Lower leg skin (tissue), 4 donors: Measurements from ENCODE around the gene ARHGAP23. TPM values are rescaled to one million over a fixed set of nuclear protein-coding genes. Genes with fewer than 3 reads are reported as not detected.

ENCODE experiments used
- DNase-seq, 2 donors: peaks; one replicate each; pipeline ENCODE4 v3.0.0-alpha.2; 2019; ENCODE audit warnings: low spot score in 2 of 2
- H3K4me3 ChIP-seq: fragments of 200-600 bp; sonication (generic); 2 replicates; pipeline ENCODE4 v1.5.1; 2017; ENCODE audit warnings: mild to moderate bottlenecking, low read depth; ENCODE audit not compliant: poor library complexity, severe bottlenecking
- POLR2A ChIP-seq, 2 donors: fragments of 450-650 bp; IDR thresholded peaks; one replicate each; pipeline ENCODE4 v1.6.1; 2016 to 2017; ENCODE audit warnings: antibody characterized with exemption in 2 of 2, mild to moderate bottlenecking in 1 of 2, moderate library complexity in 1 of 2
- WGBS, 2 donors: methylation state at CpG; one replicate each; pipeline ENCODE4 v1.1.5; 2018; 5-methylcytosine and 5-hydroxymethylcytosine counted together
- intact Hi-C: fragments of 100-400 bp; cut with DNase I; formaldehyde crosslinking; loops from one replicate; pipeline ENCODE4 v1.15.0; 2023; ENCODE audit warnings: low total_unique reads
- total RNA-seq, 4 donors: library from RNA; depleted of rRNA; stranded (reverse); fragments of >200 nt; gene quantifications; one replicate each; pipeline ENCODE4 v1.1.0, GENCODE V29; 2016
- TF ChIP-seq, protein P1 (sequence below), 3 donors: fragments of 450-650 bp; IDR thresholded peaks; one replicate each; pipeline ENCODE4 v1.5.1; 2016; ENCODE audit warnings: antibody characterized with exemption in 3 of 3, mild to moderate bottlenecking in 3 of 3, moderate library complexity in 2 of 3

ARHGAP23 gene
- total RNA-seq, 4 donors from 2014 or later, result 127 to 201 (median 149) TPM

GRCh38 chr17:38544839-38545209 is 116.6 kb downstream of the ARHGAP23 start:
- TF ChIP-seq, protein P1, sequence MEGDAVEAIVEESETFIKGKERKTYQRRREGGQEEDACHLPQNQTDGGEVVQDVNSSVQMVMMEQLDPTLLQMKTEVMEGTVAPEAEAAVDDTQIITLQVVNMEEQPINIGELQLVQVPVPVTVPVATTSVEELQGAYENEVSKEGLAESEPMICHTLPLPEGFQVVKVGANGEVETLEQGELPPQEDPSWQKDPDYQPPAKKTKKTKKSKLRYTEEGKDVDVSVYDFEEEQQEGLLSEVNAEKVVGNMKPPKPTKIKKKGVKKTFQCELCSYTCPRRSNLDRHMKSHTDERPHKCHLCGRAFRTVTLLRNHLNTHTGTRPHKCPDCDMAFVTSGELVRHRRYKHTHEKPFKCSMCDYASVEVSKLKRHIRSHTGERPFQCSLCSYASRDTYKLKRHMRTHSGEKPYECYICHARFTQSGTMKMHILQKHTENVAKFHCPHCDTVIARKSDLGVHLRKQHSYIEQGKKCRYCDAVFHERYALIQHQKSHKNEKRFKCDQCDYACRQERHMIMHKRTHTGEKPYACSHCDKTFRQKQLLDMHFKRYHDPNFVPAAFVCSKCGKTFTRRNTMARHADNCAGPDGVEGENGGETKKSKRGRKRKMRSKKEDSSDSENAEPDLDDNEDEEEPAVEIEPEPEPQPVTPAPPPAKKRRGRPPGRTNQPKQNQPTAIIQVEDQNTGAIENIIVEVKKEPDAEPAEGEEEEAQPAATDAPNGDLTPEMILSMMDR (IDR thresholded peaks at IDR 0.05), result no peak
- no peak for TF ChIP-seq POLR2A (IDR thresholded peaks at IDR 0.05)
- intact Hi-C loops, result no loop called here
- no peak for DNase-seq
- no peak overlapping the region for H3K4me3 ChIP-seq
- 86 to 90% methylated on average over 7 of the region's 7 CpGs for WGBS, 2 donors

- intact Hi-C loops, result no loop called here
- TF ChIP-seq POLR2A (IDR thresholded peaks at IDR 0.05), result no peak
- TF ChIP-seq, protein P1 (IDR thresholded peaks at IDR 0.05), result no peak
- DNase-seq, result no peak
- no peak overlapping the region for H3K4me3 ChIP-seq
- WGBS, 2 donors, result 84 to 91% methylated on average over 8 to 12 of the region's 12 CpGs
Measured at GRCh38 chr17:38545531-38546225, 117.4 kb downstream of the ARHGAP23 start.

- H3K4me3 ChIP-seq, result no peak overlapping the region
- no peak for DNase-seq
- 78 to 93% methylated on average over 2 to 11 of the region's 11 CpGs for WGBS, 2 donors
- TF ChIP-seq, protein P1 (IDR thresholded peaks at IDR 0.05), result no peak
- TF ChIP-seq POLR2A (IDR thresholded peaks at IDR 0.05), result no peak
- intact Hi-C loops, result no loop called here
Measured at GRCh38 chr17:38546396-38546795, 118.1 kb downstream of the ARHGAP23 start.

DNA sequence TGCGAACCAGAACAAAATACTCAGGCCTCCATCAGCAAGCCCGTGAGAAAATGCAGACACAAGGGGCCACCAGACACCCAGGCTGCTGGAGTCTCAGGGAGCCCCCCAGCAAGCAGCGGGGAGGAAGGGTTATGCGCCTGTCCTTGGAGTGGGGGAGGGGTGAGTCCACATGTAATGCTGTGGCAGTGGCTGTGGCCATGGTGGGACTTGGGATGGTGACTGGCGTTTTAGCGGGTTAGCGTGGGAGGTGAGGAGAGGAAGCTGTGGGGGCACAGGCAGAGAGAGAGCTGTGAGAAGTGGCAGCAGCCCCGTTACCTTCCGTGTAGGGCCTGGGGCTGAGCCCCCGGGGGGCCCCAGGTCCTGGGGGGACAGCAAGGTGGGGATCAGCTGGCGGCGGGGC is 119.2 kb downstream of the ARHGAP23 start:
- H3K4me3 ChIP-seq, result no peak overlapping the region
- intact Hi-C loops, result no loop called here
- WGBS, 2 donors, result 78 to 80% methylated on average over 9 to 10 of the region's 12 CpGs
- no peak for DNase-seq
- no peak for TF ChIP-seq POLR2A (IDR thresholded peaks at IDR 0.05)
- TF ChIP-seq, protein P1 (IDR thresholded peaks at IDR 0.05), result no peak

DNA sequence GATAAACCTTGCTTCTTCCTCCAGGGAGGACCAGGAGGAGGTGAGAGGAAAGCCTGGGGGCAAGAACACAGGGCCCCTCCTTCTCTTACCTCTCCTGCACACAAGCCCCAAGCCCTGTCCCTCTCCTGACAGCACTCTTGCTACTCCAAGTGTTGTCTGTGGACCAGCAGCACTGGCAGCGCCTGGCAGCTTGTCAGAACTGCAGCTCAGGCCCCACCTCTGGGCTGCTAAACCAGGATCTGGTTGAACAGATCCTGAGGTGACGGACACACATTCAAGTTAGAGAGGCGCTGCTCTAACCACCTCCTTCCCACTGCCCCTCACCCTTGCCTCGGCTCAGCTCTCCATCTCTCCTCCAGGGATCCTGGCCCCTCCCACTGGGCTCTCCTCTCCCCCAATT is 121.0 kb downstream of the ARHGAP23 start:
- no peak for TF ChIP-seq POLR2A (IDR thresholded peaks at IDR 0.05)
- TF ChIP-seq, protein P1 (IDR thresholded peaks at IDR 0.05), result no peak
- DNase-seq, result no peak
- intact Hi-C loops, result no loop called here
- 74 to 79% methylated on average over 4 of the region's 4 CpGs for WGBS, 2 donors
- H3K4me3 ChIP-seq, result no peak overlapping the region

DNA sequence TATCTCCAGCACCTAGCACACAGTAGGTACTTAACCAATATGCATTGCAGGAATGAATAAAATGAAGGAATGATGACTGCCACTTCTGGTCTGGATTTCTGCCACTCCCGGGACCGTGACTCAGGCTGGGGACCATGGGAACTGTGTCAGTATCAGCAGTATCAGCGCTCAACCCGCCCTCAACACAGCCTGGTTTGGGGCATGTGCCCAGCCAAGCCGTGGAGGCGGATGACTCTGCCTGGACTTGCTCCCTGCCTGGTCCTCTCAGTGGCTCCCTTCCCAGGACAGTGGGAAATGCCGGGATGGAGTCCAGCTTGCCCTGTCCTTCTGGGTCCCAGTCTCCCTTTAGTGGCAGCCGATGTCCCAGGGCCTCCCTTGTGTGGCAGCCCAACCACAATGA is 122.4 kb downstream of the ARHGAP23 start:
- no peak overlapping the region for H3K4me3 ChIP-seq
- intact Hi-C loops, result no loop called here
- no peak for TF ChIP-seq POLR2A (IDR thresholded peaks at IDR 0.05)
- TF ChIP-seq, protein P1 (IDR thresholded peaks at IDR 0.05), result no peak
- 27 to 35% methylated on average over 8 of the region's 8 CpGs for WGBS, 2 donors
- peak in 1 of 2 donors; percentile 35 for DNase-seq
